Measurements from ENCODE around the gene C5AR2. TPM values are rescaled to one million over a fixed set of nuclear protein-coding genes. Genes with fewer than 3 reads are reported as not detected.
"Not testable (repeated sequence)": the region's sequence is repeated elsewhere in the genome, so short reads cannot be mapped to it uniquely, and the experiment has no call there.

The C5AR2 gene
- total RNA-seq, 2 experiments from 2014 or later = 0.25 to 0.37 TPM

DNA sequence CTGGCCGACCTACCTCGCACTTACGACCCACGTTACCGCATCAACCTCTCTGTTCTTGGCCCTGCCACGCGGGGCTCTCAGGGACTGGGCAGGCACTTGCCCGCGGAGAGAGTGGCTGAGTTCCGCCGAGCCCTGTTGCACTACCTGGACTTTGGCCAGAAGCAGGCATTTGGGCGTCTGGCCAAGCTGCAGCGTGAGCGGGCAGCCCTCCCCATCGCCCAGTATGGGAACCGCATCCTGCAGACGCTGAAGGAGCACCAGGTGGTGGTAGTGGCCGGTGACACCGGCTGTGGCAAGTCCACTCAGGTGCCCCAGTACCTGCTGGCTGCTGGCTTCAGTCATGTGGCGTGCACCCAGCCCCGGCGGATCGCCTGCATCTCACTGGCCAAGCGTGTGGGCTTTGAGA is 21.3 kb downstream of the C5AR2 start:
- H3K4me3 Mint-ChIP-seq = no peak overlapping the region
- H3K27ac Mint-ChIP-seq = no peak overlapping the region
- no peak for DNase-seq
- H3K27me3 Mint-ChIP-seq = no peaks in the 10 kb centered on the region
- ChIA-PET CTCF (no interaction called here), POLR2A (no interaction called here)
- H3K36me3 Mint-ChIP-seq (ENCODE audit: low read depth) = peaks cover 37% of the 10 kb centered on the region
- H3K9me3 Mint-ChIP-seq = no peaks in the 10 kb centered on the region
- peaks cover 31% of the 10 kb centered on the region for H3K4me1 Mint-ChIP-seq

DNA sequence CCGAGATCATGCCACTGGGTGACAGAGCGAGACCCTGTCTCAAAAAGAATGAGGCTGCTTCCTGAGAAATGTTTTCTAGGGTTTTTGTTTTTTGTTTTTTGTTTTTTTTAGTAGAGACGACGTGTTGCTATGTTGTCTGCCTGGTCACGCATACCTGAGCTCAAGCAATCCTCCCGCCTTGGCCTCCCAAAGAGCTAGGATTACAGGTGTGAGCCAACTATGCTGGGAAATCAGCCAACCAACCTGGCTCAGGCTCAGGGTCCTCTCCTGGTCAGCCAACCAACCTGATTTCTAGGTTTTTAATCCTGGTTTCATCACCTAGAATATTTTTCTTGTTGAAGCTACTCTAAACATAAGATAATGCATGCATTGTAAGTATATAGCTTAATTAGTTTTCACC is 24.9 kb downstream of the C5AR2 start:
- H3K4me3 Mint-ChIP-seq = no peak overlapping the region
- H3K9me3 Mint-ChIP-seq = no peaks in the 10 kb centered on the region
- no peak for DNase-seq
- ChIA-PET POLR2A (no interaction called here), CTCF (interaction anchor here (1.0 to 6.8 kb wide), 2 partner anchors 8 to 72 kb away, joined by 4 to 27 read pairs; partner anchors contain the start of gene DHX34)
- no peak overlapping the region for H3K27ac Mint-ChIP-seq
- H3K27me3 Mint-ChIP-seq = no peaks in the 10 kb centered on the region
- peaks cover 49% of the 10 kb centered on the region for H3K36me3 Mint-ChIP-seq (ENCODE audit: low read depth)
- peaks cover 3% of the 10 kb centered on the region for H3K4me1 Mint-ChIP-seq

DNA sequence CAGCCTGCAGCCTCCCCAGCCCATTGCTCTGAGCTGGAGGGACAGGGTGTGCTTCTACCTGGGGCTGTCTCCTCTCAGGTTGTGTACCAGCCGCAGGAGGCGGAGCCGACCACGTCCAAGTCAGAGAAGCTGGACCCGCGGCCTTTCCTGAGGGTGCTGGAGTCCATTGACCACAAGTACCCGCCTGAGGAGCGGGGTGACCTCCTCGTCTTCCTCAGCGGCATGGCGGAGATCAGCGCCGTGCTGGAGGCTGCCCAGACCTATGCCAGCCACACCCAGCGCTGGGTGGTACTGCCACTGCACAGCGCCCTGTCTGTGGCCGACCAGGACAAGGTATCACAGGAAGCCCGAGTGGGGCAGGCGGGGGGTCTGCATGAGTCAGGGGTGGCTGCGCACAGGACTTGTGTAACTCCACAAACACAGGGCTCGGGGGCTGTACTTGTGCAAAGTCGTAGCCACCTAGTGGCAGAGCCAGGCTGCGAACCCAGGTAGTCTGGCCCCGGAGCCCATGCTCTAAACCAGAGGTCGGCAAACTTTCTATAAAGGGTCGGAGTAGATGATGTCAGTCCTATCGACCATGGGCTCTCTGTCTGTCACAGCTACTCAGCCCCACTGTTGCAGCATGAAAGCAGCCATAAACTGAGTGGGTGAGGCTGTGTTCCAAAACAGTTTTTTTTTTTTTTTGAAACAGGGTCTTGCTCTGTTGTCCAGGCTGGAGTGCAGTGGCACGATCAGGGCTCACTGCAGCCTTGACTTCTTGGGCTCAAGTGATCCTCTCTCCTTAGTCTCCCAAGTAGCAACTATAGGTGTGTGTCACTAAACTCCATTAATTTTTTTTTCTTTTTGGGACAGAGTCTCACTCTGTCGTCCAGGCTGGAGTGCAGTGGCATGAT is 26.1 kb downstream of the C5AR2 start:
- CTCF ChIA-PET = interaction anchor here (6.8 kb wide), 1 partner anchor 9 kb away, joined by 27 read pairs; the partner anchor contains the start of gene DHX34
- Mint-ChIP-seq H3K27me3 (no peaks in the 10 kb centered on the region), H3K27ac (no peak overlapping the region), H3K4me1 (no peaks in the 10 kb centered on the region), H3K4me3 (no peak overlapping the region), H3K9me3 (no peaks in the 10 kb centered on the region), H3K36me3 (ENCODE audit: low read depth) (peaks cover 43% of the 10 kb centered on the region)
- no peak for DNase-seq
- POLR2A ChIA-PET = interaction anchor here (1.0 kb wide), 1 partner anchor 9 kb away, joined by 3 read pairs; the partner anchor contains the start of gene DHX34

DNA sequence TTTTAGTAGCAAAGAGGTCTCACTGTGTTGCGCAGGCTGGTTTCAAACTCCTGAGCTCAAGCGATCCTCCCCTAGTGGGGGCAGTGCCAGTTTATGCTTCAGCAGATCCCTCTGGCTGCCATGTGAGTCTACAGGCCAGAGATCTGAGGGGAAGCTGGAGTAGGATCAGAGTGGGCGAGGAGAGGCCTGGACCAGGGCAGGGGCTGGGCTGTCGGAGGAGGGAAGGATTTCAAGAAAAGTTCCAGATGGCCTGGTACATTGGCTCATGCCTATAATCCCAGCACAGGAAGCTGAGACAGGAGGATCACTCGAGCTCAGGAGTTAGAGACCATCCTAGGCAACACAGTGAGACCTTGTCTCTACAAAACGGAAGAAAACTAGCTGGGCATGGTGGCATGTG is 27.0 kb downstream of the C5AR2 start:
- peaks cover 43% of the 10 kb centered on the region for H3K36me3 Mint-ChIP-seq (ENCODE audit: low read depth)
- POLR2A ChIA-PET = interaction anchor here (0.6 kb wide), 1 partner anchor 1969 kb away, joined by 3 read pairs; no protein-coding TSS in a partner anchor

DNA sequence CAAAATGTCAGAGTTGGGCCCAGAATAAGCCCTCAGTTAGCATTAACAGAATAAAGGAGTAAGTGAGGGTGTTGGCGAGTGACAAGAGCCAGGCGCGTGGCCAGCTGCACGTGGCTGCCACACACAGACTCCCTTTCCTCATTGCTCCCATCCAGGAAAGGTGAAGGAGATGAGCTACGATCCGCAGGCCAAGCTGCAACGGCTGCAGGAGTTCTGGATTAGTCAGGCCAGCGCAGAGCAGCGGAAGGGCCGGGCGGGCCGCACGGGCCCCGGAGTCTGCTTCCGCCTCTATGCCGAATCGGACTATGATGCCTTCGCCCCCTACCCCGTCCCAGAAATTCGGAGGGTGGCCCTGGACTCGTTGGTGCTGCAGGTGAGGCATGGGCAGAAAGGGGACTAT is 30.3 kb downstream of the C5AR2 start:
- Mint-ChIP-seq H3K36me3 (ENCODE audit: low read depth) (peaks cover 31% of the 10 kb centered on the region), H3K4me1 (no peaks in the 10 kb centered on the region), H3K4me3 (no peak overlapping the region), H3K27me3 (no peaks in the 10 kb centered on the region), H3K9me3 (no peaks in the 10 kb centered on the region), H3K27ac (no peak overlapping the region)
- POLR2A ChIA-PET = no interaction called here
- CTCF ChIA-PET = interaction anchor here (1.1 to 6.8 kb wide), 2 partner anchors 13 to 125 kb away, joined by 4 to 27 read pairs; partner anchors contain the start of gene DHX34
- no peak for DNase-seq

More for the DNA sequence above, 27.0 kb downstream of the C5AR2 start:
- H3K4me3 Mint-ChIP-seq = no peak overlapping the region
- H3K4me1 Mint-ChIP-seq = no peaks in the 10 kb centered on the region
- CTCF ChIA-PET = interaction anchor here (1.0 to 6.8 kb wide), 2 partner anchors 10 to 54 kb away, joined by 3 to 27 read pairs; partner anchors contain the start of gene DHX34
- DNase-seq = no peak
- no peaks in the 10 kb centered on the region for H3K27me3 Mint-ChIP-seq
- H3K27ac Mint-ChIP-seq = no peak overlapping the region
- H3K9me3 Mint-ChIP-seq = no peaks in the 10 kb centered on the region

DNA sequence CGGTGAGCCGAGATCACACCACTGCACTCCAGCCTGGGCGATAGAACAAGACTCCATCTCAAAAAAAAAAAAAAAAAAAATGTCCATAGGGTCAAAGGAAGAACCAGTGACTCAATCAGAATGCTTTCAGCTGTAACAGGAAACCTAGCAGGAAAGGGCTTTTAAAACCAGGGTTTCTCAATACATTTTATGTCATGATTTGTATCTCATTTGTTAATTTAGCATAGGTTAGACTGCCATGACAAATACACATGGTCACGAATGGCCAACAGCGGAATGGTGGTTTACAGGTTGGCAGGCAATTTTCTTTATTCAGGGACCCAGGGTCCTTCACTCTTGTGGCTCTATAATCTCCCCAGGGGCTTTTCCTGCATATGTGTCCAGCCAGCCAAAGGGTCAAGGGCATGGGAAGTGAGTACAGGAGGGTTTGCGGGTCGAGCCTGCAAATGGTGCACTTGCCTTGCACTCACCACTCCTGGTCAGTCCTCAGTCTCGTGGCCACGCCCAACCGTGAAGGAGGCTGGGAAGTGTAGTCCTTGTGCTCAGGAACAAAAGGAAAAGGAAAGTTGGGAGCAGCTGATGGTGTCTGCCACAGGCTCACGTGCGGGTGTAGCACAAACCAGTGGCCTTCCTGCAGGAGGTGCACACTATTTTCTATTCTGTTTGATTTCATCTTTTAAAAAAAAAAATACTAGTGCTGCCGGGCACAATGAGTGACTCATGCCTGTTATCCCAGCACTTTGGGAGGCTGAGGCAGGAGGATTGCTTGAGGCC is 32.0 kb downstream of the C5AR2 start:
- ChIA-PET POLR2A (no interaction called here), CTCF (interaction anchor here (2.0 to 6.8 kb wide), 2 partner anchors 15 kb away, joined by 5 to 27 read pairs; partner anchors contain the start of gene DHX34)
- peaks cover 22% of the 10 kb centered on the region for H3K36me3 Mint-ChIP-seq (ENCODE audit: low read depth)
- no peaks in the 10 kb centered on the region for H3K27me3 Mint-ChIP-seq
- no peak overlapping the region for H3K4me3 Mint-ChIP-seq
- H3K9me3 Mint-ChIP-seq = no peaks in the 10 kb centered on the region
- no peaks in the 10 kb centered on the region for H3K4me1 Mint-ChIP-seq
- no peak for DNase-seq
- H3K27ac Mint-ChIP-seq = no peak overlapping the region

DNA sequence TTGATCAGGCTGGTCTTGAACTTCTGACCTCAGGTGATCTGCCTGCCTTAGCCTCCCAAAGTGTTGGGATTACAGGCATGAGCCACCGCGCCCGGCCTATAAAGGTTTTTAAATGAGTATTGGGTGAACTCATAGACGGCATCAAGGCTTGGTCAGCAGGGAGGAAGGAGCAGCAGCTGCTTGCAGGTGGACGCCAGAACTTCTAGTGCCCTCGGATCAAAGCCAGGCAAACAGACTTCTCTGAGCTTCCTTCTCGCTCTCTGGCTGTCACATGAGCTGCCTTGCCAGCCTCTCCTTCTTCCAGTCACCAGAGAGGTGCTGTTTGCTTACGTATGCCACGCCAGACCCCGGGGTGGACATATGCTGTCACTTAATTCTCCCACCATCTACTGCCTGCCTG is 33.5 kb downstream of the C5AR2 start:
- DNase-seq, POLR2A ChIA-PET, H3K4me1 Mint-ChIP-seq, H3K9me3 Mint-ChIP-seq, H3K27me3 Mint-ChIP-seq, H3K4me3 Mint-ChIP-seq, H3K27ac Mint-ChIP-seq: not testable (repeated sequence)
- CTCF ChIA-PET = interaction anchor here (2.0 kb wide), 1 partner anchor 17 kb away, joined by 5 read pairs; the partner anchor contains the start of gene DHX34
- peaks cover 23% of the 10 kb centered on the region for H3K36me3 Mint-ChIP-seq (ENCODE audit: low read depth)

DNA sequence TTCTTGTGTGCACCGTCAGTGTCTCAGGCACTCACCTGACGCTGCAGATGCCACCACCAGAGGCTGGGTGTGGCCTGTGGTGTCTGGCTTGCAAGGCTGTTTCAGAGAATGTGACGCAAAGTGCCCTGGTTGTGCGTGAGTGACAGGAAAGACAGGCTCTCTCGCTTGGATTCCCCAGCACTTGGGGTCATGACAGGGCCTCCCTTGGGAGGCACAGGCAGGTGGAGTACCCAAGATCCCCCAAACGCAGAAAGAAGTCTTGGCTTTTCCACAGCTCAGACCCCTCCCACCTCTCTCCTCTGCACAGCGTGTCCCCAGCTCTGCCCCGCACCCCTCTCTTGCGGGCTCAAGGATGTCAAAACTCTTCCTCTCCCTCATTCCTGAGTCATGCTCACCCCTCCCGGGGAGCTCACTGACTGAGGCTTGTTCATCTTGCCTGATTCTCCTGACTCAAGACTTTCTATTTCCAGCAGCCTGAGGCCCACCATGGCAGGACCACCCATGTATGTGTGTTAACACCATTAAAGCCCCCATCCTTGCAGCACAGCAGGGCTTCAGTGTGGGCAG is 38.2 kb downstream of the C5AR2 start:
- DNase-seq = no peak
- ChIA-PET CTCF (interaction anchor here (3.1 kb wide), 1 partner anchor 21 kb away, joined by 10 read pairs; the partner anchor contains the start of gene DHX34), POLR2A (no interaction called here)
- H3K9me3 Mint-ChIP-seq = no peaks in the 10 kb centered on the region
- H3K4me3 Mint-ChIP-seq = no peak overlapping the region
- no peaks in the 10 kb centered on the region for H3K4me1 Mint-ChIP-seq
- no peaks in the 10 kb centered on the region for H3K27me3 Mint-ChIP-seq
- no peak overlapping the region for H3K27ac Mint-ChIP-seq
- H3K36me3 Mint-ChIP-seq (ENCODE audit: low read depth) = peaks cover 10% of the 10 kb centered on the region

DNA sequence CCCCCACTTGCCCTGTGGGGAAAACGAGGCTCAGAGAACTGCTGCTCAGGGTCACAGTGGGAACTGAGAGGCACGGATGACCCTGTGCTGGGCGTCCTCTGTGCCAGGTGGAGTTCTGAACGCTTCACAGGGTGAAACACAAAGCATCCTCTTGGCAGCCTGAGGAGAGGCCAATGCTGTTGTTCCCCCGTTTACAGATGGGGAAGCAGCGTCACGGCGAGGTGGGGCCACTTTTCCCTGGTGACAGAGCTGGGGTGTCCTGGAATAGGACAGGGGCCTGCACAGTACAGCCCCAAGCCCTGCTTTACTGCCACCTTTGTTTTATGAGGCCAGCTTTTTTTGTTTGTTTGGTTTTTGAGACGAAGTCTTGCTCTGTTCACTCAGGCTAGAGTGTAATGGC is 39.3 kb downstream of the C5AR2 start:
- Mint-ChIP-seq H3K27me3 (no peaks in the 10 kb centered on the region), H3K27ac (no peak overlapping the region), H3K9me3 (no peaks in the 10 kb centered on the region), H3K4me1 (no peaks in the 10 kb centered on the region), H3K36me3 (ENCODE audit: low read depth) (peaks cover 8% of the 10 kb centered on the region), H3K4me3 (no peak overlapping the region)
- no peak for DNase-seq
- POLR2A ChIA-PET = interaction anchor here (0.6 kb wide), 1 partner anchor 120 kb away, joined by 3 read pairs; no protein-coding TSS in a partner anchor
- CTCF ChIA-PET = interaction anchor here (3.1 kb wide), 1 partner anchor 22 kb away, joined by 10 read pairs; the partner anchor contains the start of gene DHX34

DNA sequence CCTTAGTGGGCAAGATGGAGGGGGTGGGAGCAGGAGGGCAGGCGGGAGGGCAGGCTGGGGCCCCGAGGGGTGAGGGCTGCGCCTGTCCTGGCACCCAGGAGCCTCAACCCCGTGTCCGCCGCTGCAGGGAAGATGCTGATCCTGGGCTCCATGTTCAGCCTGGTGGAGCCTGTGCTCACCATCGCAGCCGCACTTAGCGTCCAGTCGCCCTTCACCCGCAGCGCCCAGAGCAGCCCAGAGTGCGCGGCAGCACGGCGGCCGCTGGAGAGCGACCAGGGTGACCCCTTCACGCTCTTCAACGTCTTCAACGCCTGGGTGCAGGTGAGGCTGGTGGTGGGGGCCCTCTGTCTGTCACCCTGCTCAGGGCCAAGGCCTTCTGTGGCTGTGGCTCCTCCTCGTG is 40.6 kb downstream of the C5AR2 start:
- H3K4me1 Mint-ChIP-seq = no peaks in the 10 kb centered on the region
- ChIA-PET POLR2A (no interaction called here), CTCF (interaction anchor here (0.6 to 0.9 kb wide), 3 partner anchors 19 to 648 kb away, joined by 3 to 7 read pairs (median 4); no protein-coding TSS in a partner anchor)
- no peaks in the 10 kb centered on the region for H3K9me3 Mint-ChIP-seq
- no peak overlapping the region for H3K27ac Mint-ChIP-seq
- no peak for DNase-seq
- H3K36me3 Mint-ChIP-seq (ENCODE audit: low read depth) = peaks cover 8% of the 10 kb centered on the region
- H3K4me3 Mint-ChIP-seq = no peak overlapping the region
- H3K27me3 Mint-ChIP-seq = no peaks in the 10 kb centered on the region

DNA sequence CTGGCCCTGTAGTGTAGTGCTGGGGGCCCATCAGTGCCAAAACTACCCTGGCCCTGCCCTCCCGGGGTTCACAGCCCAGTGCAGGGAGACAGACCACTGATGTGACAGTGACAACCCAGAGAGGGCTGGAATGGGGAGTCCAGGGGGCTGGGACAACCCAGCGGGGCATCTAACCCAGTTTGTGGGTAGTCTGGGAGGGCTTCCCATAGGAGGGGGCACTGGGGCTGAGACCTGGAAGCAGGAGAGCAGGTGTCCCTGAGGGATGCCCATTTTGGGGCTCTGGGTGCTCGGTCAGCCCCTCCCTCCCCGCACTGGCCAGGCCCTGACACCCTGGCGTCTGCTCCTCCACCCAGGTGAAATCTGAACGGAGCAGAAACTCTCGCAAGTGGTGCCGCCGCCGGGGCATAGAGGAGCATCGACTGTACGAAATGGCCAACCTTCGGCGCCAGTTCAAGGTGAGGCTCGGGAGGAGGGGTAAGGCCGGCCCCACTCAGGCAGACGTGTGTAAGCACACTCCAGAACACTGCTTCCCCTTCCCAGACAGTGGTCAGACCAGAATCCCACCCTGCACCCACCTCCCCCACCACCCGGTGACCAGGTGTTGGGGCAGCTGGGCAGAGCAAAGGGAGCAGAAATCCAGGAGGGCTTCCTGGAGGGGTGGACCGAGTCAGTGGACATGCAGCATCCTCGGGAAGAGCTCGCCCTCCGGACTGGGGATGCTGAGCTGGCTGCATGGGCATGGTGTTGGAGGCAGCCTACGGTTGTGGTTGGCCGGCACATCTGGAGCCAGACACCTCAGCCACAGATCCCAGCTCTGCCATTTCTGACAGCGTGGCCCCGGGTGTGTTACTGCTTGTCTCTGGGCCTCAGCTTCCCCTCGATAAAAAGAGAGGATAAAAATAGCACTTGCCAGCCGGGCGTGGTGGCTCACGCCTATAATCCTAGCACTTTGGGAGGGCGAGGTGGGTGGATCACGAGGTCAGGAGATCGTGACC is 41.6 kb downstream of the C5AR2 start:
- Mint-ChIP-seq H3K36me3 (ENCODE audit: low read depth) (peaks cover 8% of the 10 kb centered on the region), H3K27me3 (no peaks in the 10 kb centered on the region), H3K4me1 (no peaks in the 10 kb centered on the region), H3K9me3 (no peaks in the 10 kb centered on the region), H3K27ac (no peak overlapping the region), H3K4me3 (no peak overlapping the region)
- ChIA-PET POLR2A (no interaction called here), CTCF (no interaction called here)
- DNase-seq = no peak

Measured in activated CD4-positive, alpha-beta T cell treated with anti-CD3 and anti-CD28 coated beads, Interleukin-2, amount 10 ng/mL, durations not matched to agents 7 days and 5 days (primary cell).